Right kidney (tissue), 9 donors: ENCODE results near the gene IER3IP1.
"Not testable (repeated sequence)": the region's sequence is repeated elsewhere in the genome, so short reads cannot be mapped to it uniquely, and the experiment has no call there.

Experiments
- DNase-seq: peaks from one replicate; pipeline ENCODE4 v3.0.0-alpha.2; 2016
- long read RNA-seq, 8 donors: transcript quantifications; one replicate each; lab custom pipeline, GENCODE V29; 2026

The IER3IP1 gene
- long read RNA-seq, donor 1, transcript IER3IP1-201 (3 exons, 3,689 nt), result major isoform, 105 of 124 reads
- long read RNA-seq, donor 1, partial matches to known transcripts, result 18 of 124 reads
- long read RNA-seq, donor 1, other reads (novel, unspliced or antisense), result 0 of 124 reads
- long read RNA-seq, donor 2, transcript IER3IP1-201 (3 exons, 3,689 nt), result major isoform, 65 of 83 reads
- long read RNA-seq, donor 2, partial matches to known transcripts, result 17 of 83 reads
- long read RNA-seq, donor 2, other reads (novel, unspliced or antisense), result 0 of 83 reads
- long read RNA-seq, donor 3, transcript IER3IP1-201 (3 exons, 3,689 nt), result major isoform, 40 of 49 reads
- long read RNA-seq, donor 3, partial matches to known transcripts, result 9 of 49 reads
- long read RNA-seq, donor 3, other reads (novel, unspliced or antisense), result 0 of 49 reads
- long read RNA-seq, donor 4, transcript IER3IP1-201 (3 exons, 3,689 nt), result major isoform, 68 of 90 reads
- long read RNA-seq, donor 4, partial matches to known transcripts, result 19 of 90 reads
- long read RNA-seq, donor 4, other reads (novel, unspliced or antisense), result 0 of 90 reads
- long read RNA-seq, donor 5, transcript IER3IP1-201 (3 exons, 3,689 nt), result major isoform, 90 of 117 reads
- long read RNA-seq, donor 5, partial matches to known transcripts, result 27 of 117 reads
- long read RNA-seq, donor 5, other reads (novel, unspliced or antisense), result 0 of 117 reads
- long read RNA-seq, donor 6, transcript IER3IP1-201 (3 exons, 3,689 nt), result major isoform, 89 of 107 reads
- long read RNA-seq, donor 6, partial matches to known transcripts, result 18 of 107 reads
- long read RNA-seq, donor 6, other reads (novel, unspliced or antisense), result 0 of 107 reads
- long read RNA-seq, donor 7, result 0 reads
- long read RNA-seq, donor 8, transcript IER3IP1-201 (3 exons, 3,689 nt), result major isoform, 83 of 97 reads
- long read RNA-seq, donor 8, partial matches to known transcripts, result 14 of 97 reads
- long read RNA-seq, donor 8, other reads (novel, unspliced or antisense), result 0 of 97 reads

GRCh38 chr18:47175898-47176575, at the start of gene IER3IP1:
TSS of gene IER3IP1 (minus strand) at chr18:47176364. CDS start at chr18:47176277, 87 bp downstream.
- peak; percentile 89 for DNase-seq

GRCh38 chr18:47215554-47216138, 39.5 kb upstream of the IER3IP1 start:
- peak; percentile 23 for DNase-seq

GRCh38 chr18:47209171-47209570, 33.0 kb upstream of the IER3IP1 start:
- DNase-seq, result no peak

GRCh38 chr18:47206945-47207637, 30.9 kb upstream of the IER3IP1 start:
- no peak for DNase-seq

GRCh38 chr18:47204908-47205522, 28.9 kb upstream of the IER3IP1 start:
- DNase-seq, result no peak

- no peak for DNase-seq
Measured at GRCh38 chr18:47203626-47204464, 27.7 kb upstream of the IER3IP1 start.

GRCh38 chr18:47195961-47196360, 19.8 kb upstream of the IER3IP1 start:
- DNase-seq, result not testable (repeated sequence)

- no peak for DNase-seq
Measured at GRCh38 chr18:47191961-47192360, 15.8 kb upstream of the IER3IP1 start.

- DNase-seq, result no peak
Measured at GRCh38 chr18:47187721-47188120, 11.6 kb upstream of the IER3IP1 start.

GRCh38 chr18:47184419-47185050, 8.4 kb upstream of the IER3IP1 start:
- DNase-seq, result no peak

GRCh38 chr18:47182156-47182555, 6.0 kb upstream of the IER3IP1 start:
- DNase-seq, result not testable (repeated sequence)

- no peak for DNase-seq
Measured at GRCh38 chr18:47180765-47181164, 4.6 kb upstream of the IER3IP1 start.

GRCh38 chr18:47179520-47179919, 3.4 kb upstream of the IER3IP1 start:
- DNase-seq, result no peak

- DNase-seq, result no peak
Measured at GRCh38 chr18:47175283-47175897, 774 bp downstream of the IER3IP1 start.

GRCh38 chr18:47174545-47175116, 1.5 kb downstream of the IER3IP1 start:
- DNase-seq, result no peak

- DNase-seq, result no peak
Measured at GRCh38 chr18:47172476-47172875, 3.7 kb downstream of the IER3IP1 start.

GRCh38 chr18:47168913-47169312, 7.3 kb downstream of the IER3IP1 start:
- no peak for DNase-seq

- DNase-seq, result no peak
Measured at GRCh38 chr18:47168509-47168908, 7.7 kb downstream of the IER3IP1 start.

GRCh38 chr18:47166294-47166693, 9.9 kb downstream of the IER3IP1 start:
- DNase-seq, result no peak
